Keratinocyte (primary cell): ENCODE data around the gene HDAC9.

Source experiments
- CTCF ChIP-seq, 3 experiments: IDR thresholded peaks in 1 of 3; conservative IDR thresholded peaks in 1 of 3; optimal IDR thresholded peaks in 1 of 3; 2 replicates in 2 of 3; 3 replicates in 1 of 3; pipeline versions ENCODE3 to v1.5.1; 2011; ENCODE audit warnings: low read length in 3 of 3, mild to moderate bottlenecking in 3 of 3, moderate library complexity in 2 of 3, control low read depth in 1 of 3, inconsistent platforms in 1 of 3; ENCODE audit not compliant: insufficient read depth in 2 of 3; ENCODE audit errors: extremely low read depth in 1 of 3
- EZH2 ChIP-seq: IDR thresholded peaks from one replicate; pipeline ENCODE4 v1.6.1; 2012; ENCODE audit warnings: inconsistent platforms, mild to moderate bottlenecking, low read length, moderate library complexity

- no peak for TF ChIP-seq CTCF (optimal IDR thresholded peaks at IDR 0.05 in 1 of 3, IDR thresholded peaks at IDR 0.05 in 1 of 3, conservative IDR thresholded peaks at IDR 0.05 in 1 of 3; ENCODE audit: extremely low read depth in 1 of 3, insufficient read depth in 2 of 3, low read length in 3 of 3)
- TF ChIP-seq EZH2, result no peak
Measured at GRCh38 chr7:18975689-18976280, 480.2 kb downstream of the HDAC9 start.
